ENCODE measurements around the gene GSG1.

Gene GSG1

GRCh38 chr12:13119826-13120225 lies 16.4 kb upstream of the GSG1 start:
- no peak for DNase-seq

- no peak for DNase-seq
Observed at GRCh38 chr12:13117029-13117428, 13.6 kb upstream of the GSG1 start.

GRCh38 chr12:13116259-13116658 lies 12.8 kb upstream of the GSG1 start:
- DNase-seq: no peak

GRCh38 chr12:13114251-13115052 lies 11.0 kb upstream of the GSG1 start:
- no peak for DNase-seq

- no peak for DNase-seq
Observed at GRCh38 chr12:13112968-13113367, 9.5 kb upstream of the GSG1 start.

GRCh38 chr12:13106666-13107065 lies 3.2 kb upstream of the GSG1 start:
- DNase-seq: no peak

GRCh38 chr12:13105781-13106180 lies 2.3 kb upstream of the GSG1 start:
- no peak for DNase-seq

- DNase-seq: no peak
Observed at GRCh38 chr12:13104409-13104808, 942 bp upstream of the GSG1 start.

- DNase-seq: no peak
Observed at GRCh38 chr12:13102461-13103195, 839 bp downstream of the GSG1 start.

- DNase-seq: peak; percentile 11
Observed at GRCh38 chr12:13101821-13102375, 1.6 kb downstream of the GSG1 start.

- peak; percentile 91 for DNase-seq
Observed at GRCh38 chr12:13100882-13101769, 2.3 kb downstream of the GSG1 start.

- DNase-seq: no peak
Observed at GRCh38 chr12:13100605-13100881, 2.9 kb downstream of the GSG1 start.

- no peak for DNase-seq
Observed at GRCh38 chr12:13099844-13100604, 3.4 kb downstream of the GSG1 start.

- no peak for DNase-seq
Observed at GRCh38 chr12:13099066-13099843, 4.2 kb downstream of the GSG1 start.

- no peak for DNase-seq
Observed at GRCh38 chr12:13097491-13098011, 5.9 kb downstream of the GSG1 start.

GRCh38 chr12:13095266-13095995 lies 8.0 kb downstream of the GSG1 start:
- no peak for DNase-seq

- no peak for DNase-seq
Observed at GRCh38 chr12:13094367-13094766, 9.1 kb downstream of the GSG1 start.

- no peak for DNase-seq
Observed at GRCh38 chr12:13093848-13094220, 9.6 kb downstream of the GSG1 start.

- DNase-seq: no peak
Observed at GRCh38 chr12:13093191-13093847, 10.1 kb downstream of the GSG1 start.

- DNase-seq: no peak
Observed at GRCh38 chr12:13091832-13092231, 11.6 kb downstream of the GSG1 start.
